ENCODE data around the gene ATG2B.
"Not testable (repeated sequence)": the region's sequence is repeated elsewhere in the genome, so short reads cannot be mapped to it uniquely, and the experiment has no call there.

Gene ATG2B

DNA sequence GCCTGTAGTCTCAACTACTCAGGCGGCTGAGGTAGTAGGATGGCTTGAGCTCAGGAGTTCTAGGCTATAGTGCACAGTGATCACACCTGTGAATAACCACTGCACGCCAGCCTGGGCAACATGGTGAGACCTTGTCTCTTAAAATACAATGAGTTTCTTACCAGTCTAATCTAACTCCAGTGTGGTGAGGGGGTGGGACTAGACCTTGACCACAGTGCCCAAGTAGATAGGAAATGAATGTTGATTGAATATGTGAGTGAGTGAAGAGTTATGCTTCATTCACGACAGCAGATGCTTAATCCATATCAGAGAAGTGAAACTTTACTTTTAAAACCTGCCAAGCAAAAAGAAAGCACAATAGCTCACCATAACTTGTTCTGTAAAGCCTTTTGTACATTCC lies 17.6 kb upstream of the ATG2B start:
- no peak for DNase-seq (ENCODE audit: low spot score)

DNA sequence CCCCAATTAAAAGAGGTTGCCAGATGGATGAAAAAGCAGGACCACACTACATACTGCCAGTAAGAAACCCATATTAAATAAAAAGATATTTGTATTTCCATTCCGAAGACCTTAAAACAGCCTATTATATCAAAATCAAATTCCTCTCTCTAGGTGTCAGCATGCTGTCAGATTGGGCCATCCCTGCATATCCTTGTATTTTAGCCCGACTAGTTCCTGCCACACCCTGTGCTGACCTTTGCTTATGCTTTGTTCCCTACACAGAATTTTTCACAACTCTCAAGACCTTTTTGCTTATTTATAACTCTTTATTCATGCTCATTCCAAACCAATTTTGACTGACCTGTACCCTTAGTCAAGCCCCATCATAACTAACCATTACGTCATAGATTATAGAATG lies 13.0 kb upstream of the ATG2B start:
- DNase-seq (ENCODE audit: low spot score), result no peak

DNA sequence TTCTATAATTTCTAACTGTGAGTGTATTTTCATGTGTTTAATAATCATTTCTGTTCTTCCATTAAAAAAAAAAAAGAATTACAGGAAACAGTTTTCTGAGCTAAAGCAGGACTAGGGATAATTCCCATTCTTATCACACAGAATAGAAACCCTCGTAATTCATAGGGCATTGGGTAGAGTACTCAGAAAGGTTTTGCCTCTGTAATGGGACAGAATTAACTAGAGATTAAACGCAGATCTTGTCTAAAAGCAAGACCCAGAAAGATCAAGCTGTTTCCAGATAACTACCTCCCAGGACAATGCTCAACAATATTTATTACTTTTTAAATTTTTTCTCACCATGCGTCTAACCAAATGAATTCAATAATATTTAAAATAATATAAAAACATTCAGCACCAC lies 10.4 kb upstream of the ATG2B start:
- DNase-seq (ENCODE audit: low spot score), result no peak

GRCh38 chr14:96370528-96370927 lies 7.4 kb upstream of the ATG2B start:
- DNase-seq (ENCODE audit: low spot score), result no peak

DNA sequence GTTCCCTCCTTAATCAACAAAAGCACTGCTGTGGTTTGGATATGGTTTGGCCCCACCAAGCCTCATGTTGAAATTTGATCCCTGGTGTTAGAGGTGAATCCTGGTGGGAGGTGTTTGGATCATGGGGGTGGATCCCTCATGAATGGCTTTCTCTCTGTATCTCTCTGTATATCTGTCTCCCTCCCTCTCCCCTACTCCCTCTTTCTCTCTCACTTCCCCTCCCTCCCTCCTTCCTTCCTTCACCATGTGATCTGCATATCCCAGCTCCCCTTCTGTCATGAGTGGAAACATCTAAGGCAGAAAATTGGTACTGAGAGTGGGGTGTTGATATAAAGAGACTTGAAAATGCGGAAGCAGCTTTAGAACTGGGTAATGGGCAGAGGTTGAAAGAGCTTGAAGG lies 5.4 kb upstream of the ATG2B start:
- no peak for DNase-seq (ENCODE audit: low spot score)

DNA sequence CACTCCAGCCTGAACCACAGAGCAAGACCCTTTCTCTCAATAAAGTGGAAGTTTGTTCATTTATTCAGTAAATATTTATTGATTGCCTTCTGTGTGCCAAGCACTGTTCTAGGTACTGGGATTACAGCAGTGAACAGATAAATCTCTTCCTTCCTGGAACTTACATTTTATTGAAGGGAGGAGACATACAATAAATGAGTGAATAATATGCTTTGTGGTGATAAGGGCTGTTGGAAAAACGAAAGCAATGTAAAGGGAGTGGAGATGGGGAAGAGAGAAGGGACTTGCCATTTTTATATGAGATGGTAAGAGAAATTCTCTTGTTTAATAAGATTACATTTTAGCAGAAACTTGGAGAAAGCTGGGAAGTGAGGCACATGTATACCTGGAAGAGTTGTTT lies 1.8 kb upstream of the ATG2B start:
- DNase-seq (ENCODE audit: low spot score), result no peak

DNA sequence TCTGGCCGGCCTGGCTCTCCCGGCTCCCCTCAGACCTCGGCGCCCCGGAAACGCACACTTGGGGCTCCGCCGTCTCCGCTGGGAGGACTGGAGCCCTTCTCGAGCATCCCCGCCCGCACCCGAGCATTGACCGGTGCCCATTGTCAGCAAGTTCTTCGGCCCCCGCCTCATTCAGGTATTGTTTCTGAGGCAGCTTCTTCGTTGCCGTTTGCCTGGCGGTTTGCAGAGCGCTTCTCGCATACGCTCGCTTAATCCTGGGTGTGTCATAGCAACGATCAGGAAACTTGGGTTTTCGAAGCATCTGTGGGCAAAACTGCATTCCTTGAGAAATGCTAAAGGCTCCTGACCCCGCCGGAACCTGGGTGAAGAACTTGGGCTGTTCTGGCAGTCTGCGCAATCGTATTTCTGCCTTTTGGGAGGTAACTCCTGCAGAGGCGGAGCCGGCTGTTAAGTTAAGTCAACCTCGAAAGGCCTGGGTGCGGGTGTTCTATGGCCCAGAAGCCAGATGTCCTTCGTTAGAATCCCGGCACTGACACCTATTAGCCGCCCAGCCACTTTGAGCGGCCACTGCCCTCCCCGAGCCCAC lies 703 bp upstream of the ATG2B start:
- peak; percentile 36 for DNase-seq (ENCODE audit: low spot score)

DNA sequence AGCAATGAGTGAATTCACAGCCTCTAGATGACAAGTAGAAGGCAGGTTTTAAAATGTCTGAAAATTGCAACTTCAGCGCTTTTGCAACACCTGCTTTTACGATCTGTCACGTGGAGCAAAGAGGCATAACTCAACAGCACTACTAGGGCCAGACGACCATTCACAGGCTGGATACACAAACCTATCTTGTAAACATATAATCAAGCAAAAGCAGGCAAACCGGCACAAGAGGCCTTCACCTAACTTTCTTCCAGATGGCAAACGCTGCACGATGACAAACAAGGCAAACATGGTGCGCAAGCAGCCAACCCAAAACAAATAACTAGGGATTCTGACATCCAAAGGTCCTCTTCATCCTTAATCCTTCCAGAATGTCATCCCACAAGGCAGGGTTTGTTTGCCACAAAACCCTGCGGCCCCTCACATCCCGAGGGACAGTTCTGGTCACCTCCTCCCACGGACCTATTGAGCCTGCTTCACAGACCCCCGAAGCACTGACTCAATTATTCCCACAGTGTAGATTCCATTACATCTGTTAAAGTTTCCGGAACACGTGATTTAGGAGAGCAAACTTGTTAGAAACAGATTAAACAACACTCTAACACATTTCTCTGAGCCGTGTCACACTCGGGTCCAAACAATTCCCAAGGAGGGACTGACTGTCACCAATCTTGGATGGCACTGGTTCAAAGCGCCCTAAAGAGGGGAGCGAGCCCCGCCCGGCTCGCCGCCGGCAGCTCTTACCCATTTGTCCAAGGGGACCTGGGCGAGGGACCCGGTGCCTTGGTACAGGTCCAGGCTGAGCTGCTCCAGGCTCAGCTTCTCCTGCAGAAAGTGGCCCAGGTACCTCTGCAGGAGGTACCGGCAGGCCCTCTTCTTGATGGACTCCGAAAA lies 823 bp downstream of the ATG2B start:
- DNase-seq (ENCODE audit: low spot score), result peak; percentile 15

- DNase-seq (ENCODE audit: low spot score), result no peak
These were observed 3.2 kb downstream of the ATG2B start for GRCh38 chr14:96359959-96360358.

GRCh38 chr14:96357216-96357615 lies 5.9 kb downstream of the ATG2B start:
- no peak for DNase-seq (ENCODE audit: low spot score)

DNA sequence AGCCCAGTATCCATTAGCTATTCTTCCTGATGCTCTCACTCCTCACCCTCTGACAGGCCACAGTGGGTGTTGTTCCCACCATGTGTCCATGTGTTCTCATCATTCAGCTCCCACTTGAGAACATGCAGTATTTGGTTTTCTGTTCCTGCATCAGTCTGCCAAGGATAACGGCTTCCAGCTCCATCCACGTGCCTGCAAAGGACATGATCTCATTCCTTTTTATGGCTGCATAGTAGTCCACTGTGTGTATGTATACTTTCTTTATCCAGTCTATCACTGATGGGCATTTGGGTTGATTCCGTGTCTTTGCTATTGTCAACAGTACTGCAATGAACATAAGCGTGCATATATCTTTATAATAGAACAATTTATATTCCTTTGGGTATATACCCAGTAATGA lies 8.9 kb downstream of the ATG2B start:
- DNase-seq (ENCODE audit: low spot score), result no peak

- no peak for DNase-seq (ENCODE audit: low spot score)
These were observed 10.4 kb downstream of the ATG2B start for GRCh38 chr14:96352708-96353107.

DNA sequence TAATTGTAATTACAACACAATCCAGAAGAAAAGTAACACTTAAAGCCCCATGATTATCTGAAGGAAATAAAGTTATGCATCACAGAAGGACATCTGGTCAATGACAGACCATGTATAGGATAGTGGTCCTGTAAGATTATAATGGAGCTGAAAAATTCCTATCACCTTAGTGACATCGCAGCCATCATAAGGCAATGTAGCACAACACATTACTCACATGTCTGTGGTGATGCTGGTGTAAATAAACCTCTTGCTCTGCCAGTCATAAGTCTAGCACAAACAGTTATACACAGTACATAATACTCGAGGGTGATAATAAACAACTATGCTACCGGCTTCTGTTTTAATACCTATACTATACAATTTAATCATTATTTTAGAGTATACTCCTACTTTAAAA lies 11.2 kb downstream of the ATG2B start:
- DNase-seq (ENCODE audit: low spot score), result no peak

DNA sequence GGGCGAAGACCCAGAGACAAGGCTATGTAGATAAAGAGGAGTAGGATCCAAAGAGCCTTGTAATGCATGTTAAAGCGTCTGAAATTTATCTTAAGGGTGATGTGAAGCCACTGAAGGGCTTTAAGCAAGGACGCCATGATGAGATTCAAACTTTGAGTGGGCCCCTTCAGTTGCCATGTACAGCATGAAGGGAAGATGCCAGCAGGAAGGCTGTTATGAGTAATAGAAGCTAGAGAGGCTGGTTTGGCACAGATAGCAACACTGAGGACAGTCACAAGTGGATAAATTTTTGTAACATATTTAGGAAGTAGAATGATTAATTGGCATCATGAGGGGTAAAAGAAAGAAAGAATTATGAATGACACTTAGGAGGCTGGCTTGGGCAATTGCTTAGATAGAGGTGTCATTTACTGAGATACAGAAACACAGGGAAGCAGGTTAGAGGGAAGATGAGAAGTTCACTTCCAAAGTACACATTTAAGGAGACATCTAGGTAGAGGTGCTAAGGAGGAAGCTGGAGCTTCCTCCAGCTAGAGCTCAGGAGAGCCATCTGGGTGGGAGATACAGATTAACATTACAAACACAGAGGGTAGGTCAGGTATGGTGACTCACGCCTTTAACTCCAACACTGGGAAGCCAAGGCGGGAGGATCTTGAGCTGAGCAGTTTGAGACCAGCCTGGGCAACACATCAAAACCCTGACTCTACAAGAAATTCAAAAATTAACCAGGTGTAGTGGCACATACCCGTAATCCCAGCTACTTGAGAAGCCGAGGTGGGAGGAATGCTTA lies 13.7 kb downstream of the ATG2B start:
- DNase-seq (ENCODE audit: low spot score), result peak; percentile 17

- not testable (repeated sequence) for DNase-seq (ENCODE audit: low spot score)
These were observed 15.2 kb downstream of the ATG2B start for GRCh38 chr14:96347957-96348356.

DNA sequence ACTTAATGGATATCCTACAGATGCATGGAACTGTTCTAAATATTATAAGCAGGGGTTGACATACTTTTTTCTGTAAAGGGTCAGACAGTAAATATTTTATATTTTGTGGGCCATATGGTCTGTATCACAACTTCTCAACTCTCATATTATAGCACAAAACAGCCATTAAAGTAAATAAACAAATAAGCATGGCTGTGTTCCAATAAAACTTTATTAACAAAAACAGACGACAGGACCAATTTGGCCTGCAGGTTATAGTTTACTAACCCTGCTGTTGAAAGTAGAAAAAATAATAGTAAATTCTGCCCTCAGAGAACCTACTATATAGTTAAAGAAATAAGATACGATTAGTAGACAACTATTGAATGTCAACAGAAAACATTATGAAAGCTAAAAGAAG lies 17.5 kb downstream of the ATG2B start:
- no peak for DNase-seq (ENCODE audit: low spot score)

DNA sequence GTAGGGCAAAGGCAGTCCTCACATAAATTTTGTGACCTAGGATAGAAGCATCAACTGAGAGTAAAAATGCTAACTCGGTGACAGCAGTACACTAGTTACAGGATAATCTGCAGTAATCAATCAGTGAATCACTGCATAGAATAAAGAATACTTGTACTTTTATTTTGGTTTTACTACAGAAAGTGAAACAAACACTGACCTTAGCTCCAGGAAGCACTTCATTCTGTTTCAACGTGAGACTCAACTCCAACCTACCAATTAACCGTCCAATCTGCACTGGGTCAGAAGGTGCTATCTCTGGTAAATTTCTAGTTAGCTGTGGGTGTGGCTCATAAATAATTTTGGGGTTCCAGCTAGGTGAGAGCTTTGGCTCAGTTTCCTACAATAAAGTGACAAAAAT lies 21.8 kb downstream of the ATG2B start:
- no peak for DNase-seq (ENCODE audit: low spot score)

- no peak for DNase-seq (ENCODE audit: low spot score)
These were observed 24.6 kb downstream of the ATG2B start for GRCh38 chr14:96338551-96338950.

DNA sequence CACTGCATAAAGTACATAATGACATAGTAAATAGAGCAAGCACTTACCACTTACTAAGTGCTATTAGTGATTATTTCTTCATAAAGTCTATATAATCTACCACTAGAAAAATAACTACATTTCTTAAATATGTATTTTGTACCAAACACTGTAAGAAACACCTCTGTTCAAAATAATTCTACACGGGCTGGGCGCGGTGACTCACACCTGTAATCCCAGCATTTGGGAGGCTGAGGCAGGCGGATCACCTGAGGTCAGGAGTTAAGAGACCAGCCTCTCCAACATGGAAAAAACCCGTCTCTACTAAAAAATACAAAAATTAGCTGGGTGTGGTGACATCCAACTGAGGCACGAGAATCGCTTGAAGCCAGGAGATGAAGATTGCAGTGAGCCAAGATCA lies 38.9 kb downstream of the ATG2B start:
- DNase-seq (ENCODE audit: low spot score), result no peak

DNA sequence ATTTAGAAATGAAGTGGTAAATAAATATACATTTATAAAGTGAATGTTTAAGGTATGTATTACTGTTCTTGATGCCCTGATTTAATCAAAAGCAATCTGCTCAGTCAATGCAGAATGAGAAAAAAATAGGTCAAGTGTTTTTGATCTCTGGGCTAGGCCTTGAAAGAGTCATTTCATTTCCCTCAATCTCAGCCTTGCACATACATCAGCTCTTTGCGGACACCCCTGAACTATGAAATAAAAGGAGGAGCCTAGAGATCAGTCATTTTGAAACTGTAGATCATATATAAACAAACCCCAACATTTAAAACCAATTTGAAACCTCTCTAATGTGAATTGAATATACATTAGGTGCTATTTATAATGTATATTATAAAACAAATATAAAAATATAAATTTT lies 42.5 kb downstream of the ATG2B start:
- DNase-seq (ENCODE audit: low spot score), result no peak

GRCh38 chr14:96318836-96319235 lies 44.3 kb downstream of the ATG2B start:
- DNase-seq (ENCODE audit: low spot score), result no peak

GRCh38 chr14:96316087-96316486 lies 47.1 kb downstream of the ATG2B start:
- DNase-seq (ENCODE audit: low spot score), result no peak

DNA sequence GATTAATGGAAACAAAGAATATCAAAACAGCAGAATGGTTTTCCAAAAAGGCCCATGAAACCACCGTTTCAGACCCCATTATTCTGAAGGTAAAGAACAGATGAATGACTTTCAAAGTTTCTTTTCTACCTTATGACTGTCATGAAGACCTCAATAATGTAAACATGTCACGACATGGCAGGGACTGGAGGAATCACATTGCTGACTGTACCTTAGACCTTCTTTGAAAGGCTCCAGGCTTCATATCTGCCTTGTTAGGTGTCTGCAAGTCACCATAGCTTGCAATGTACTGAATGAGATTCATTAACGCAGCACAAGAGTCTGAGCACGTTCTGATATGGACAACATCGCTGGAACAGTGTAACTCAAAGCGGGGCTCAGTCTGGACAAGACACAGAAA lies 52.2 kb downstream of the ATG2B start:
- no peak for DNase-seq (ENCODE audit: low spot score)

Measured in AG08395 (cell line).